IPS-20b (cell line): ENCODE data around the gene TMPRSS7.

Experiments
- H3K27ac ChIP-seq: one replicate; pipeline ENCODE4 v1.5.1; 2013; ENCODE audit warnings: low read length
- H3K27me3 ChIP-seq: 2 replicates; pipeline ENCODE4 v1.6.1; 2013; ENCODE audit warnings: mild to moderate bottlenecking, low read length, inconsistent platforms; ENCODE audit not compliant: insufficient read depth
- H3K36me3 ChIP-seq: 2 replicates; pipeline ENCODE4 v1.6.1; 2013; ENCODE audit warnings: low read depth, mild to moderate bottlenecking, inconsistent platforms, low read length, moderate library complexity; ENCODE audit not compliant: insufficient read depth
- H3K4me1 ChIP-seq: 2 replicates; pipeline ENCODE4 v1.6.1; 2013; ENCODE audit warnings: mild to moderate bottlenecking, control low read depth, inconsistent platforms, low read length, moderate library complexity; ENCODE audit not compliant: insufficient read depth
- H3K4me3 ChIP-seq: 2 replicates; pipeline ENCODE4 v1.5.1; 2013; ENCODE audit warnings: mild to moderate bottlenecking, low read length, inconsistent platforms
- H3K9ac ChIP-seq: 2 replicates; pipeline ENCODE4 v1.6.1; 2013; ENCODE audit warnings: low read depth, mild to moderate bottlenecking, inconsistent platforms, low read length, moderate library complexity
- H3K9me3 ChIP-seq: 2 replicates; pipeline ENCODE4 v1.6.1; 2013; ENCODE audit warnings: mild to moderate bottlenecking, low read depth, low read length, inconsistent platforms; ENCODE audit not compliant: insufficient read depth

The TMPRSS7 gene

DNA sequence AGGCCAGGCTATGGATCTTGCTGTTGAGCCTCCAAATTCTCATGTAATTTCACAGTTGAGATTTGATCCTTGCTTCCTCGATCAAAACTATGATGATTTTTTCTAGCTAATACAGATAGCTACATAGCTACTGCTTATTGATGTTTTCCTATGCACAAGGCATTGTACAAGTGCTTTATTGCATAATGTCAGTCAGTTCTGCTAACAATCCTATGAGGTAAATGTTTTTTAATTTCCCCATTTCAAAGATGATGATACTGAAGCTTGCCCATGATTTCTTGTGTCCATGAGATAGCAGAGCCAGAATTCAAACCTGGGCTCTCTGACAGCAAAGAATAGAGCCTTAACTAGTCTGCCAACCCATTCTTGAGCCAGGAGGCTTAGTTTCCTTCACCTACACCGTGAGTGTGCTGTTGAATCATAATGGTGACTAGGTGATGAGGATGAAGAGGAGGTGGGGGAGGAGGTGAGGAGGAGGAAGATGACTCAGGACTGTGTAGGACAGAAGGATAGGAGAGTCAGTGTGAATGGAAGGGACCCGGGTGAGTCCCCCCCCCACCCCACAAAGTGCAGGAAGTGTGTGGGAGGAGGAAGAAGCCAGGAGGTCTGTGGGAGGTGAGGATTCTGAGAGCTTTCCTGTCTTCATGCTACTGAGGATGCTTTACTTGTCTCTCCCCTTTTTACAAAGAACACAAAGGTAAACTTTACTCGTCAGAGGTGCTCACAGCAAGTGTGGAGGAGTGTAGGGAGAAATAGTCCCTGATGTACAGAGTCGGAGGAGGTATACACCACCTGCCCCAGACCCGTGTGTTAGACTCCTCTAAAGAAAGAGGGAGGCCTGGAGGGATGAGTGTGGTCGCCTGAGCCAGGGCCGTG, 32.2 kb upstream of the TMPRSS7 start:
- H3K4me1 ChIP-seq = peaks cover 11% of the 10 kb centered on the region; the same call in 1 of the 2 replicates
- H3K27me3 ChIP-seq = peaks cover 58% of the 10 kb centered on the region
- H3K9me3 ChIP-seq = no peaks in the 10 kb centered on the region
- H3K36me3 ChIP-seq = peaks cover 30% of the 10 kb centered on the region; the same call in 1 of the 2 replicates
- no peak overlapping the region for H3K4me3 ChIP-seq
- no peak overlapping the region for H3K27ac ChIP-seq
- no peak overlapping the region for H3K9ac ChIP-seq

DNA sequence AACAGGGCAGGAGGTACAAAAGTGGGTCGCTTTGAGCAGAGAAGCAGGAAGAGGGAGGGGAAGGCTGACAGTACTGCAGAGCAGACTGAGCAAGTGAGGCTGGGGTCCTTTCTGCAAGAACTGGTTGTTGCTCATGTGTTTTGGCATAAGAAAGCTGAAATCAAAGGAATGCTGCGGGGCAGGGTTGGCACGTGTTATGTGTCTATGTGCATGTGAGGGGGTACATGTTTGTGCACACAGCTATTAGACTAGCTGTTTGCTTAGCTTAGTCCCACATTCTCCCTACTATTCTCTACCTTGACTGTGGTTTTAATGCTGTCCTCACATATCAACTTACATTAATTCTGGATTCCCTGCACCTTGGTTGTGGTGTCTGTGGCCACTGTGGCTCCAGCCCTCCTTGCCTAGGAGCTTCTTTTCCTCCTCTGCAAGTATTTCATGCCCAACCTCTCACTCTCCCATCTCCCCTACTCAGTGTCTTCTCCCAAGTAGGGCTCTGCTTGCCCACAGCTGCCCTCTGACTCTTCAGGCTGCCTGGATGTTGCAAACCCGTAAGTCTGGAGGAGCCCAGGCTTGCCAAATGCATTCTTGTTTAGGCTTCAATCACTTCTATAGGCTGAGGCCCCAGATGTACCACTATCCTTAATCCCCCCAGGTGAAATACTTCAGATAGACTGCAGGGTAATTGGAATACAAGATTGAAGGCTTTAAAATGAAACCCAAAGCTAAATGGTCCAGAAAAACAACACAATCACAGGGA, 31.0 kb upstream of the TMPRSS7 start:
- H3K4me1 ChIP-seq = peaks cover 11% of the 10 kb centered on the region; the same call in 1 of the 2 replicates
- H3K36me3 ChIP-seq = peaks cover 30% of the 10 kb centered on the region; the same call in 1 of the 2 replicates
- peaks cover 50% of the 10 kb centered on the region for H3K27me3 ChIP-seq
- H3K27ac ChIP-seq = no peak overlapping the region
- no peaks in the 10 kb centered on the region for H3K9me3 ChIP-seq
- no peak overlapping the region for H3K9ac ChIP-seq
- no peak overlapping the region for H3K4me3 ChIP-seq

GRCh38 chr3:112004187-112004586, 30.3 kb upstream of the TMPRSS7 start:
- peaks cover 43% of the 10 kb centered on the region for H3K27me3 ChIP-seq
- H3K9me3 ChIP-seq = no peaks in the 10 kb centered on the region
- H3K36me3 ChIP-seq = peaks cover 30% of the 10 kb centered on the region; the same call in 1 of the 2 replicates
- no peak overlapping the region for H3K9ac ChIP-seq
- peaks cover 11% of the 10 kb centered on the region; the same call in 1 of the 2 replicates for H3K4me1 ChIP-seq
- H3K4me3 ChIP-seq = no peak overlapping the region
- no peak overlapping the region for H3K27ac ChIP-seq

- Histone ChIP-seq H3K4me3 (no peak overlapping the region), H3K27me3 (peaks cover 38% of the 10 kb centered on the region), H3K9ac (no peak overlapping the region), H3K36me3 (peaks cover 30% of the 10 kb centered on the region; the same call in 1 of the 2 replicates), H3K9me3 (no peaks in the 10 kb centered on the region), H3K27ac (no peak overlapping the region), H3K4me1 (peaks cover 11% of the 10 kb centered on the region; the same call in 1 of the 2 replicates)
These were observed 29.9 kb upstream of the TMPRSS7 start for GRCh38 chr3:112004669-112005068.

GRCh38 chr3:112005091-112005672, 29.4 kb upstream of the TMPRSS7 start:
- H3K4me1 ChIP-seq = peaks cover 7% of the 10 kb centered on the region; the same call in 1 of the 2 replicates
- peaks cover 33% of the 10 kb centered on the region for H3K27me3 ChIP-seq

DNA sequence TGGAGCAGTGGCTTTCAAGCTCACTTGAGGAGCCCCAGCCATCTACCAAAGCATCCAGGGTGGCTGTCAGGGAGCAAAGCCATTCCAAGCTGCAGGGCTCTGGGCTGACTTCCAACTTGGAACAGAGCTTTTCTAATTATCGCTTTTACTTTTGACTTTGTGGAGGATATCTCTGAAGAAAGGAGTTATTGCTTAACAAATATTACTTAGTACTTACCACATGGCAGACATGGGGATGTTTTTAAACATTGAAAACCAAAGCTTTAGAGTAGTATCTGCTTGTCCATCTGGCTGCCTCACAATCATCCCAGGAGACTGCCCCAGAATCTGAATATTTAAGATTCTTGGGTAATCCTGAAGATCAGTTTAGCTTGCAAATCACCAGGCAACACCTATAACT, 26.9 kb upstream of the TMPRSS7 start:
- Histone ChIP-seq H3K4me1 (no peaks in the 10 kb centered on the region), H3K27ac (no peak overlapping the region), H3K9me3 (no peaks in the 10 kb centered on the region), H3K4me3 (no peak overlapping the region), H3K27me3 (peaks cover 11% of the 10 kb centered on the region), H3K36me3 (peaks cover 30% of the 10 kb centered on the region; the same call in 1 of the 2 replicates), H3K9ac (no peak overlapping the region)

More at GRCh38 chr3:112005091-112005672, 29.4 kb upstream of the TMPRSS7 start:
- Histone ChIP-seq H3K27ac (no peak overlapping the region), H3K9me3 (no peaks in the 10 kb centered on the region), H3K36me3 (peaks cover 30% of the 10 kb centered on the region; the same call in 1 of the 2 replicates), H3K9ac (no peak overlapping the region), H3K4me3 (no peak overlapping the region)

DNA sequence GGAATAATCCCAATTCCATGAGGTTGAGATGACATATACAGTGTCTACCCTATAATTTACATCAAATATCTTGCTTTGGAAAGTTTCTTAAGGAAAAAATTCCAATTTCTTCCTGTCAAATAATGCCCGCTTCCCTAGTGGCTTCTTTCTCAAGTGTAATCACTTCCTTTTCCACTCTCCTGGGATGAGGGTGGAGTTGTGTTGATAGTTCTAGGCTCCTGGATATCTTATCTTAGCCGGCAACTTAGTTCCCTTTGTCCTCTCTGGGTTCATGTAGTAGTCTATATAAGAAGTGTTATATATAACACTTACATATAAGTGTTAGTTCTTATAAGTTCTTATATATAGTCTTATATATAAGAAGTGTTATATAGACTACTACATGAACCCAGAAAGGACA, 24.9 kb upstream of the TMPRSS7 start:
- H3K9ac ChIP-seq = no peak overlapping the region
- no peaks in the 10 kb centered on the region for H3K4me1 ChIP-seq
- H3K36me3 ChIP-seq = peaks cover 20% of the 10 kb centered on the region; the same call in 1 of the 2 replicates
- no peak overlapping the region for H3K27ac ChIP-seq
- H3K4me3 ChIP-seq = no peak overlapping the region
- H3K9me3 ChIP-seq = no peaks in the 10 kb centered on the region
- H3K27me3 ChIP-seq = no peaks in the 10 kb centered on the region

DNA sequence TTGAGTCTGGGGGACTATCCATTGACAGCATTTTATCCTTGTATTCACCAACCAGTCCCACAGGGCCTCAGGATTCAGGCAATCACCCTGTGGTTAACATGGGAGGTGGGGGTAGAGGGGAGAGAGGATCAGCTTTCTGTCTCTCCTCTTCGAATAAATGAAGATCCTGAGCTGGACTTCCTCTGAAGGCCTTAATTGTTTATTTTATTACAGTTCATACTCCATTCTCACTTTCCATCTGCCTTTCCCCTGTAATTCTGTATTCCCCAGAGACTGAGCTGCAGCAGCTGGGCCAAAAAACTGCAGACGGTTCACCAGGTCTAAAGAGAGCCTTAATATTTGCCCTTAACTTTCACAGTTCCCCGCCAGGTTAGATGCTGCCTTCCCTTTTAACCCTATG, 23.9 kb upstream of the TMPRSS7 start:
- Histone ChIP-seq H3K27ac (no peak overlapping the region), H3K4me1 (no peaks in the 10 kb centered on the region), H3K36me3 (peaks cover 13% of the 10 kb centered on the region; the same call in 1 of the 2 replicates), H3K9me3 (no peaks in the 10 kb centered on the region), H3K27me3 (no peaks in the 10 kb centered on the region), H3K9ac (no peak overlapping the region), H3K4me3 (no peak overlapping the region)

GRCh38 chr3:112011376-112011940, 23.1 kb upstream of the TMPRSS7 start:
- Histone ChIP-seq H3K9me3 (no peaks in the 10 kb centered on the region), H3K27ac (no peak overlapping the region), H3K4me1 (no peaks in the 10 kb centered on the region), H3K9ac (no peak overlapping the region), H3K4me3 (no peak overlapping the region), H3K36me3 (peaks cover 7% of the 10 kb centered on the region; the same call in 1 of the 2 replicates), H3K27me3 (no peaks in the 10 kb centered on the region)

- Histone ChIP-seq H3K9ac (no peak overlapping the region), H3K27ac (no peak overlapping the region), H3K4me3 (no peak overlapping the region), H3K27me3 (no peaks in the 10 kb centered on the region), H3K4me1 (no peaks in the 10 kb centered on the region), H3K9me3 (no peaks in the 10 kb centered on the region), H3K36me3 (peaks cover 7% of the 10 kb centered on the region; the same call in 1 of the 2 replicates)
These were observed 22.1 kb upstream of the TMPRSS7 start for GRCh38 chr3:112012205-112012992.
